Measurements from ENCODE around the gene PGP. TPM values are rescaled to one million over a fixed set of nuclear protein-coding genes. Genes with fewer than 3 reads are reported as not detected.

PGP gene
- total RNA-seq, 2 donors from 2014 or later, result 11.6 to 21.6 TPM

DNA sequence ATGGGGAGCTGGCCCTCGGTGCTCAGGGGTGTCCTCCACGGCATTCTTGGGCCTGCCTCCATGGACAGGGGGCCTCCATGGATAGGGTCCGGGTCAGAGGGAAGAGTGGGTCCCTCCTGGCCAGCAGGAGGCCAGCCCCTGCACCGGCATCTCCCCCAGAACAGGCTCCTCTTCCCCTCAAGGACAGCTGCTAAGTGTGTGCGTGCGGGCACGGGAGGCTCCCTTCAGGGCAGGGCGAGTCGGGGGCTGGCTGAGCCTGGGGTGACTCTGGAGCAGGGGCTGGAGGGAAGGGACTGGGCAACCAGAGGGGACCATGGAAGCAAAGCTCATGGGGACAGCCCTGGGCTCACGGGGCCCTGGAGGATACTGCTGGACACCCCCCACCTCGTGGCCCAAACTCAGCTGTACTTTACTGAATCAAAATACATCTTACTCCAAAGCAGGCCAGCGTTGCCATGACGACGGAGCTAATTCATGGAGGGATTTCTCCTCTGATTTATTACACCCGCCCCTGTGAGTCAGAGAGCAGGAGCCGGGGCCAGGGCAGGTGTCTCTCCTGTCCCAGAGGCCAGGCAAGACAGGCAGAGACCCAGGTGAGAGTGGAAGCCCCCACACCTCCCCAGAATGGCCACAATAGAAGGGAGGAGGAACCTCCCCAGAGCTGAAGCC lies 20.3 kb downstream of the PGP start:
- Mint-ChIP-seq H3K27me3 (peaks cover 15% of the 10 kb centered on the region), H3K36me3 (ENCODE audit: low read depth) (no peaks in the 10 kb centered on the region), H3K9me3 (no peaks in the 10 kb centered on the region), H3K4me1 (no peaks in the 10 kb centered on the region), H3K27ac (no peak overlapping the region), H3K4me3 (peak overlapping the region; percentile 56)
- ATAC-seq (replicated peaks), result no peak

DNA sequence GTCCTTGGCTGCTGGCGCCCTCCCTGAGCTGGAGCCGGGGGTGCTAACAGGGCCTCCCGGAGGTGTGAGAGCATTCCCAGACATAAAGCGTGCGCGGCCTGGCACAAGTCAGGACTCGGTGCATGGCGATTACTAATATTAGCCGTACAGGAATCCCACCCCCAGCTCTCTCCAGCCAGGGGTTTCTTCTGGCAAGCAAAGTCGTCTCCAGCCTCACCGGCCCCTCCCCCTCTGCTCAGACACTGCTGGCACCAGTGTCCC lies 23.3 kb downstream of the PGP start:
- no peak for ATAC-seq (replicated peaks)
- Mint-ChIP-seq H3K4me3 (no peak overlapping the region), H3K27ac (no peak overlapping the region), H3K36me3 (ENCODE audit: low read depth) (no peaks in the 10 kb centered on the region), H3K9me3 (no peaks in the 10 kb centered on the region), H3K4me1 (no peaks in the 10 kb centered on the region), H3K27me3 (peaks cover 4% of the 10 kb centered on the region)

DNA sequence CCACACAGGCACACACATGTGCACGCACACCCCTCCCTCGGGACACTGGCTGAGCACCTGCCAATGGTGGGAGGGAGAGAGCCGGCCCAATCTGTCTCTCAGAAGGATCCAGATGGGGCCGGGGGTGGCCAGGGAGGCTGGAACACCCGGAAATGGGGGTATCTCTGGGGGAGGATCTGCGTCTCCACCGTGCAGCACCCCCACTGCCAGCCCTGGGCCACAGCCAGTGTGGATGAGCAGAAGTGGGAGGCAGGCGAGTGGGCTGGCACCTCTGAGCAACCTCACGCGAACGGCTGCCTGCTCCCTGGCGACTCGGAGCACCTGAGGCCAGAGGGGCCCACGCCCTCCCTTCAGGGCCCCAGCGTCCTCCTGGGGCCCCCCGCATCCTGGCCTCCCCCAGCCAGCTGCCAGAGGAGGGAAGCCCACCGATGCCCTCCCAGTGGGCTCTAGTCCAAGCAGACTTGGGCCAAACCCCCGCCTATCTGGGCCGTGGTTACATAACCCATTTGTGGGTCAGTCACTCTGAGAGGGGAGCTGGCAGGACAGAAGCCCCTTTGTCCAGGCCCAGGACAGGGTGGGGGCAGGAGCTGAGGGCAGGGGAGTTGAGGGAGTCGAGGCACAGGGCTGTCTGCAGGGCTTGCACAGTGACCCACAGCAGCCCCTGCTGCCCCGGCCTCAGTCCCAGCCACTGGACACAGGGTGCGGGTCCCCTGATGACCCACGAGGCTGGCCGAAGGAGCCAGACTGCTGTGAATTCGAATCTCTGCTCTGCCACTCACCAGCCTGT lies 23.8 kb downstream of the PGP start:
- no peak overlapping the region for H3K4me3 Mint-ChIP-seq
- no peaks in the 10 kb centered on the region for H3K9me3 Mint-ChIP-seq
- H3K4me1 Mint-ChIP-seq, result no peaks in the 10 kb centered on the region
- no peak for ATAC-seq (replicated peaks)
- H3K27me3 Mint-ChIP-seq, result peaks cover 4% of the 10 kb centered on the region
- no peaks in the 10 kb centered on the region for H3K36me3 Mint-ChIP-seq (ENCODE audit: low read depth)
- H3K27ac Mint-ChIP-seq, result no peak overlapping the region

GRCh38 chr16:2190002-2190658 lies 24.5 kb downstream of the PGP start:
- Mint-ChIP-seq H3K27me3 (peaks cover 4% of the 10 kb centered on the region), H3K36me3 (ENCODE audit: low read depth) (no peaks in the 10 kb centered on the region), H3K4me3 (no peak overlapping the region), H3K9me3 (no peaks in the 10 kb centered on the region), H3K4me1 (no peaks in the 10 kb centered on the region), H3K27ac (no peak overlapping the region)
- no peak for ATAC-seq (replicated peaks)

GRCh38 chr16:2189252-2189893 lies 25.3 kb downstream of the PGP start:
- H3K36me3 Mint-ChIP-seq (ENCODE audit: low read depth), result no peaks in the 10 kb centered on the region
- ATAC-seq (replicated peaks), result no peak
- no peaks in the 10 kb centered on the region for H3K27me3 Mint-ChIP-seq
- H3K4me1 Mint-ChIP-seq, result no peaks in the 10 kb centered on the region
- H3K27ac Mint-ChIP-seq, result no peak overlapping the region
- no peak overlapping the region for H3K4me3 Mint-ChIP-seq
- H3K9me3 Mint-ChIP-seq, result no peaks in the 10 kb centered on the region

GRCh38 chr16:2188395-2188794 lies 26.2 kb downstream of the PGP start:
- H3K4me3 Mint-ChIP-seq, result no peak overlapping the region
- no peaks in the 10 kb centered on the region for H3K36me3 Mint-ChIP-seq (ENCODE audit: low read depth)
- no peaks in the 10 kb centered on the region for H3K4me1 Mint-ChIP-seq

GRCh38 chr16:2187212-2187611 lies 27.4 kb downstream of the PGP start:
- Mint-ChIP-seq H3K4me1 (no peaks in the 10 kb centered on the region), H3K36me3 (ENCODE audit: low read depth) (no peaks in the 10 kb centered on the region), H3K27me3 (no peaks in the 10 kb centered on the region), H3K4me3 (no peak overlapping the region), H3K9me3 (no peaks in the 10 kb centered on the region), H3K27ac (no peak overlapping the region)
- ATAC-seq (replicated peaks), result no peak

More at GRCh38 chr16:2188395-2188794, 26.2 kb downstream of the PGP start:
- H3K27ac Mint-ChIP-seq, result no peak overlapping the region
- no peaks in the 10 kb centered on the region for H3K27me3 Mint-ChIP-seq
- no peaks in the 10 kb centered on the region for H3K9me3 Mint-ChIP-seq
- no peak for ATAC-seq (replicated peaks)

- H3K9me3 Mint-ChIP-seq, result no peaks in the 10 kb centered on the region
- no peaks in the 10 kb centered on the region for H3K36me3 Mint-ChIP-seq (ENCODE audit: low read depth)
- no peak overlapping the region for H3K4me3 Mint-ChIP-seq
- H3K27me3 Mint-ChIP-seq, result no peaks in the 10 kb centered on the region
- no peak overlapping the region for H3K27ac Mint-ChIP-seq
- no peak for ATAC-seq (replicated peaks)
- H3K4me1 Mint-ChIP-seq, result no peaks in the 10 kb centered on the region
These were observed 28.1 kb downstream of the PGP start for GRCh38 chr16:2186505-2186904.

- Mint-ChIP-seq H3K4me3 (no peak overlapping the region), H3K27me3 (no peaks in the 10 kb centered on the region), H3K36me3 (ENCODE audit: low read depth) (no peaks in the 10 kb centered on the region), H3K27ac (no peak overlapping the region), H3K9me3 (no peaks in the 10 kb centered on the region), H3K4me1 (no peaks in the 10 kb centered on the region)
- no peak for ATAC-seq (replicated peaks)
These were observed 28.6 kb downstream of the PGP start for GRCh38 chr16:2186064-2186463.

- Mint-ChIP-seq H3K27me3 (no peaks in the 10 kb centered on the region), H3K27ac (no peak overlapping the region), H3K9me3 (no peaks in the 10 kb centered on the region), H3K4me3 (no peak overlapping the region), H3K4me1 (no peaks in the 10 kb centered on the region), H3K36me3 (ENCODE audit: low read depth) (no peaks in the 10 kb centered on the region)
- no peak for ATAC-seq (replicated peaks)
These were observed 29.7 kb downstream of the PGP start for GRCh38 chr16:2184962-2185361.

DNA sequence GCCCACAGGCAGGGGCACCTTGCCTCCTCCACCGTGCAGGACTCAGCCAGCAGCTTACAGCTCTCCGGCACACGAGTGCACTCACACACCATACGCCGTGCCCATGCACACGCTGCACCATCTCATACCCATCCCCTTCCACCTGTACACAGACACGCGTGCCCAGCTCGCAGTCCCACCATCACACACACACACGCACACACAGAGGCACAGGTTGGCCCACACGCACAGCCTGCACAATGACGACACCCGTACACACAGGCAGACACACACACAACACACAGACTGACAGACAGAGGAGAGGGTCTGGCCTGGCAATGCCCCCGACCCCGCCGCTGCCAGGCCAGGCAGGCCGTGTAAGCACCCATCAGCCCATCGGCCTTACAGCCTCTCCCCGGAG lies 30.3 kb downstream of the PGP start:
- Mint-ChIP-seq H3K27me3 (no peaks in the 10 kb centered on the region), H3K4me3 (no peak overlapping the region), H3K27ac (no peak overlapping the region), H3K4me1 (no peaks in the 10 kb centered on the region), H3K36me3 (ENCODE audit: low read depth) (no peaks in the 10 kb centered on the region), H3K9me3 (no peaks in the 10 kb centered on the region)
- no peak for ATAC-seq (replicated peaks)

GRCh38 chr16:2183671-2184070 lies 31.0 kb downstream of the PGP start:
- no peak overlapping the region for H3K27ac Mint-ChIP-seq
- no peaks in the 10 kb centered on the region for H3K36me3 Mint-ChIP-seq (ENCODE audit: low read depth)
- H3K9me3 Mint-ChIP-seq, result no peaks in the 10 kb centered on the region
- ATAC-seq (replicated peaks), result no peak
- no peaks in the 10 kb centered on the region for H3K27me3 Mint-ChIP-seq
- no peak overlapping the region for H3K4me3 Mint-ChIP-seq
- H3K4me1 Mint-ChIP-seq, result no peaks in the 10 kb centered on the region

DNA sequence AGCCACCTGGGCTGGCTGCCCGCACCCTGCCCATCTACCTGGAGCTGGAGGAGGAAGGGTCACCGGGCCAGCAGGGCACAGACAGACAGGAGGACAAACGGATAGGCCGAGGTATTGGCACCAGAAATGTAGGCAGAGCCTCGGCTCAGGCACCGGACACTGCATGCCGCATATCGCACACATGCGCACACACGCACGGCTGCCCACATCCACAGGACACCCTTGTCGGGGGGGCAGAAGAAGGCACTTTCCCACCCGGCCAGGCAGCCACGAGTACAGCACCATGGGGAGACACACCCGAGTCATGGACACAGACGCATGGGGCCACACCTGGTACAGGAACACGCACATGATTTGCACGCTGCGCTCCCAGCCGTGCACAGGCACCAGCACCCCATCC lies 32.7 kb downstream of the PGP start:
- H3K9me3 Mint-ChIP-seq, result no peaks in the 10 kb centered on the region
- H3K27ac Mint-ChIP-seq, result no peak overlapping the region
- H3K4me1 Mint-ChIP-seq, result no peaks in the 10 kb centered on the region
- ATAC-seq (replicated peaks), result no peak
- H3K4me3 Mint-ChIP-seq, result no peak overlapping the region
- no peaks in the 10 kb centered on the region for H3K36me3 Mint-ChIP-seq (ENCODE audit: low read depth)
- no peaks in the 10 kb centered on the region for H3K27me3 Mint-ChIP-seq

DNA sequence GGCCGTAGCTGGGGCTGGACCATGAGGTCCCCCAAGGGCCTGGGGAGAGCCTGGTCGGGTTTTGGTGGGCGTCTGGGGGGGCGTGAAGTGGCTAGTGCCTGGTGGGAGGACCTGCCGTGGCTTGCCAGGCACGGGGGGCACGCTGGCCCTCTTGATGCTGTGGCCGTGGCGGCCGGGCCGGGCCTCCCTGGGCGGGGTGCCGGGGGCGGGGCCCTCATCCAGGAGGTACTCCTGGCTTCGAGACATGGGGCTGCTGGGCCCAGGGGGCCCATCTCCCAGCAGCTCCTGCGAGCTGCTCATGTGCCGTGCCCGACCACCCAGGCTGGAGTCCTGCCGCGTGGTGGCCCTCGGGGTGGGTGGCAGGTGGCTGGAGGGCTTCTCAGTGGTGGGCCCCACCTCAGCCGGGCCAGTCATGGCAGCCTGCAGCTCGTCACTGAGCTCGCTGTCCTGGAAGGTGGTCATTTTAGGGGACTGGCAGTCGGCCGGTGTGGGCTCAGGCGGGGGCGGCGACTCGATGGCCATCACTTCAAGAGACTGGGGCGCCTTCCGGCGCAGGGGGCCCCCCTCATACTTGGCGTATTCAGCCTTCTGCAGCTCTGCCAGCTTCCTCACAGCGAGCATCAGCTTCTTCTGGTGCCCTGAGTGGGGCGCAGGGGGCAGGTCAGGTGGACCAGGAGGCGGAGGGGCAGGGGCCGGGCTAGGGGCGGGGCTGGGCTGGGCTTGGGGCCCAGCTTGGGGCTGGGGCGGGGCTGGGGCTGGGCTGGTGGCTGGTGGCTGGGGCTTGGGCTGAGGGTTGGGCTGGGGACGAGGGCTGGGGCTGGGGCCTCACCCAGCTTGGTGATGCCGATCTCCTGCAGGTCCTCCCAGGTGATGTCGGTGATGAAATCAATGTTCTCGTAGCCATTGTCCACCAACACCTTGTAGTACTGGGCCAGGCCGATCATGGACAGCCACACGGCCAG lies 33.4 kb downstream of the PGP start:
- Mint-ChIP-seq H3K4me3 (no peak overlapping the region), H3K9me3 (no peaks in the 10 kb centered on the region), H3K36me3 (ENCODE audit: low read depth) (no peaks in the 10 kb centered on the region), H3K4me1 (no peaks in the 10 kb centered on the region), H3K27ac (no peak overlapping the region), H3K27me3 (no peaks in the 10 kb centered on the region)
- no peak for ATAC-seq (replicated peaks)
